Breast epithelium (tissue), 4 donors: ENCODE results near the gene CTSH. TPM values are rescaled to one million over a fixed set of nuclear protein-coding genes. Genes with fewer than 3 reads are reported as not detected.
"Not testable (repeated sequence)": the region's sequence is repeated elsewhere in the genome, so short reads cannot be mapped to it uniquely, and the experiment has no call there.

Experiments used
- DNase-seq, 2 donors: peaks; one replicate each; pipeline ENCODE4 v3.0.0-alpha.2; 2019; ENCODE audit warnings: low spot score in 2 of 2
- H3K27ac ChIP-seq, 2 donors: fragments of 200-600 bp; sonication (generic) in 1 of 2; one replicate each; pipeline ENCODE4 v1.5.1; 2016 to 2019; ENCODE audit warnings: mild to moderate bottlenecking in 1 of 2
- H3K27me3 ChIP-seq, 2 donors: fragments of 200-600 bp; sonication (generic) in 1 of 2; one replicate each; pipeline versions ENCODE4 v1.5.1 to v1.6.0; 2017 to 2019; ENCODE audit warnings: control low read depth in 1 of 2, mild to moderate bottlenecking in 1 of 2
- H3K36me3 ChIP-seq: fragments of 200-600 bp; one replicate; pipeline ENCODE4 v1.5.1; 2019
- H3K4me1 ChIP-seq, 2 donors: fragments of 200-600 bp; sonication (generic); one replicate each; pipeline ENCODE4 v1.5.1; 2016 to 2019; ENCODE audit warnings: control low read depth in 1 of 2
- H3K4me3 ChIP-seq, 3 donors: fragments of 200-600 bp; sonication (generic); 1 replicate in 2 of 3; 2 replicates in 1 of 3; pipeline ENCODE4 v1.5.1; 2016 to 2019; ENCODE audit warnings: mild to moderate bottlenecking in 3 of 3, moderate library complexity in 2 of 3
- H3K9me3 ChIP-seq, 2 donors: fragments of 200-600 bp; sonication (generic) in 1 of 2; one replicate each; pipeline ENCODE4 v1.5.1; 2016 to 2019; ENCODE audit warnings: control low read depth in 1 of 2
- CTCF ChIP-seq, 3 donors: fragments of 450-650 bp; IDR thresholded peaks; one replicate each; pipeline ENCODE4 v1.5.1; 2016 to 2017; ENCODE audit warnings: antibody characterized with exemption in 3 of 3, mild to moderate bottlenecking in 3 of 3, moderate library complexity in 3 of 3
- POLR2A ChIP-seq: fragments of 450-650 bp; IDR thresholded peaks from one replicate; pipeline ENCODE4 v1.6.1; 2016; ENCODE audit warnings: antibody characterized with exemption, mild to moderate bottlenecking, moderate library complexity
- POLR2AphosphoS5 ChIP-seq, 3 donors: sonication (generic); formaldehyde crosslinking; IDR thresholded peaks; one replicate each; pipeline ENCODE4 v1.6.1; 2017; ENCODE audit warnings: antibody characterized with exemption in 3 of 3
- intact Hi-C: fragments of 100-400 bp; cut with DNase I; formaldehyde crosslinking; loops from one replicate; pipeline ENCODE4 v1.15.1; 2023; ENCODE audit warnings: low total_unique reads
- total RNA-seq, 3 donors: library from RNA; depleted of rRNA; stranded (reverse); fragments of >200 nt; gene quantifications; one replicate each; pipeline ENCODE4 v1.1.0, GENCODE V29; 2016

Gene CTSH
- total RNA-seq, 3 donors from 2014 or later = 158 to 272 (median 163) TPM

GRCh38 chr15:78909791-78910228 is 35.0 kb downstream of the CTSH start:
- peak overlapping the region in 1 of 2 donors; percentile 13 for H3K27ac ChIP-seq
- no peak for DNase-seq
- H3K9me3 ChIP-seq = no peaks in the 10 kb centered on the region
- no peak overlapping the region for H3K4me3 ChIP-seq
- intact Hi-C loops = no loop called here
- TF ChIP-seq POLR2AphosphoS5 (IDR thresholded peaks at IDR 0.05) = no peak
- TF ChIP-seq CTCF (IDR thresholded peaks at IDR 0.05) = peak in 2 of 3 donors; percentile 48 to 63
- no peak for TF ChIP-seq POLR2A
- no peaks in the 10 kb centered on the region for H3K36me3 ChIP-seq
- no peaks in the 10 kb centered on the region for H3K4me1 ChIP-seq
- no peaks in the 10 kb centered on the region for H3K27me3 ChIP-seq

- intact Hi-C loops = no loop called here
- Histone ChIP-seq H3K4me3 (no peak overlapping the region), H3K36me3 (no peaks in the 10 kb centered on the region), H3K9me3 (no peaks in the 10 kb centered on the region), H3K27ac (no peak overlapping the region), H3K4me1 (no peaks in the 10 kb centered on the region), H3K27me3 (no peaks in the 10 kb centered on the region)
- no peak for DNase-seq
- TF ChIP-seq POLR2A (no peak), POLR2AphosphoS5 (IDR thresholded peaks at IDR 0.05) (no peak), CTCF (IDR thresholded peaks at IDR 0.05) (no peak)
Observed at GRCh38 chr15:78909160-78909695, 35.6 kb downstream of the CTSH start.

GRCh38 chr15:78907577-78907976 is 37.3 kb downstream of the CTSH start:
- intact Hi-C loops = no loop called here
- no peaks in the 10 kb centered on the region for H3K27me3 ChIP-seq
- H3K36me3 ChIP-seq = no peaks in the 10 kb centered on the region
- peak overlapping the region in 1 of 2 donors; percentile 34 for H3K27ac ChIP-seq
- TF ChIP-seq POLR2AphosphoS5 (IDR thresholded peaks at IDR 0.05) (no peak), POLR2A (no peak), CTCF (IDR thresholded peaks at IDR 0.05) (no peak)
- H3K4me3 ChIP-seq = no peak overlapping the region
- no peaks in the 10 kb centered on the region for H3K9me3 ChIP-seq
- no peaks in the 10 kb centered on the region for H3K4me1 ChIP-seq
- no peak for DNase-seq

GRCh38 chr15:78906316-78906620 is 38.6 kb downstream of the CTSH start:
- no peak for TF ChIP-seq CTCF (IDR thresholded peaks at IDR 0.05)
- TF ChIP-seq POLR2A = no peak
- TF ChIP-seq POLR2AphosphoS5 (IDR thresholded peaks at IDR 0.05) = no peak
- DNase-seq = no peak
- Histone ChIP-seq H3K27ac (peak overlapping the region in 1 of 2 donors; percentile 32), H3K27me3 (no peaks in the 10 kb centered on the region), H3K4me3 (no peak overlapping the region), H3K36me3 (no peaks in the 10 kb centered on the region), H3K4me1 (no peaks in the 10 kb centered on the region), H3K9me3 (no peaks in the 10 kb centered on the region)
- intact Hi-C loops = no loop called here

GRCh38 chr15:78904599-78905358 is 40.1 kb downstream of the CTSH start:
- no peak overlapping the region for H3K4me3 ChIP-seq
- TF ChIP-seq CTCF (IDR thresholded peaks at IDR 0.05) = no peak
- TF ChIP-seq POLR2A = no peak
- no peak for TF ChIP-seq POLR2AphosphoS5 (IDR thresholded peaks at IDR 0.05)
- H3K27me3 ChIP-seq = no peaks in the 10 kb centered on the region
- H3K9me3 ChIP-seq = no peaks in the 10 kb centered on the region
- H3K27ac ChIP-seq = no peak overlapping the region
- no peaks in the 10 kb centered on the region for H3K36me3 ChIP-seq
- intact Hi-C loops = no loop called here
- H3K4me1 ChIP-seq = no peaks in the 10 kb centered on the region
- no peak for DNase-seq

GRCh38 chr15:78902281-78903032 is 42.4 kb downstream of the CTSH start:
- not testable (repeated sequence) for H3K36me3 ChIP-seq, H3K9me3 ChIP-seq, H3K27me3 ChIP-seq, H3K4me1 ChIP-seq, H3K4me3 ChIP-seq, H3K27ac ChIP-seq, DNase-seq
- intact Hi-C loops = loop anchor here (1.0 kb wide), 1 partner anchor 12 kb away; no protein-coding TSS in a partner anchor

GRCh38 chr15:78900819-78901533 is 43.9 kb downstream of the CTSH start:
- H3K36me3 ChIP-seq, H3K27ac ChIP-seq, H3K27me3 ChIP-seq, DNase-seq, H3K4me3 ChIP-seq, intact Hi-C loops, H3K4me1 ChIP-seq, H3K9me3 ChIP-seq: not testable (repeated sequence)
